HUES6 (cell line): ENCODE measurements around the gene SALL3.

ENCODE experiments used
- H3K27ac ChIP-seq: 2 replicates; pipeline ENCODE4 v1.7.0; 2013; ENCODE audit warnings: low read depth, mild to moderate bottlenecking, low read length, inconsistent platforms
- H3K27me3 ChIP-seq: 2 replicates; pipeline ENCODE4 v1.6.1; 2013; ENCODE audit warnings: low read length; ENCODE audit not compliant: control insufficient read depth, insufficient read depth
- H3K36me3 ChIP-seq: 2 replicates; pipeline ENCODE4 v1.6.1; 2013; ENCODE audit warnings: low read length; ENCODE audit not compliant: control insufficient read depth, insufficient read depth
- H3K4me1 ChIP-seq: 2 replicates; pipeline ENCODE4 v1.6.1; 2013; ENCODE audit warnings: low read length; ENCODE audit not compliant: control insufficient read depth, insufficient read depth
- H3K4me3 ChIP-seq: 2 replicates; pipeline ENCODE4 v1.5.1; 2013; ENCODE audit warnings: low read depth, low read length
- H3K9ac ChIP-seq: one replicate; pipeline ENCODE4 v1.6.1; 2013; ENCODE audit warnings: mild to moderate bottlenecking, low read length
- H3K9me3 ChIP-seq: 2 replicates; pipeline ENCODE4 v1.6.1; 2013; ENCODE audit warnings: low read depth, low read length; ENCODE audit not compliant: control insufficient read depth, insufficient read depth

Gene SALL3

DNA sequence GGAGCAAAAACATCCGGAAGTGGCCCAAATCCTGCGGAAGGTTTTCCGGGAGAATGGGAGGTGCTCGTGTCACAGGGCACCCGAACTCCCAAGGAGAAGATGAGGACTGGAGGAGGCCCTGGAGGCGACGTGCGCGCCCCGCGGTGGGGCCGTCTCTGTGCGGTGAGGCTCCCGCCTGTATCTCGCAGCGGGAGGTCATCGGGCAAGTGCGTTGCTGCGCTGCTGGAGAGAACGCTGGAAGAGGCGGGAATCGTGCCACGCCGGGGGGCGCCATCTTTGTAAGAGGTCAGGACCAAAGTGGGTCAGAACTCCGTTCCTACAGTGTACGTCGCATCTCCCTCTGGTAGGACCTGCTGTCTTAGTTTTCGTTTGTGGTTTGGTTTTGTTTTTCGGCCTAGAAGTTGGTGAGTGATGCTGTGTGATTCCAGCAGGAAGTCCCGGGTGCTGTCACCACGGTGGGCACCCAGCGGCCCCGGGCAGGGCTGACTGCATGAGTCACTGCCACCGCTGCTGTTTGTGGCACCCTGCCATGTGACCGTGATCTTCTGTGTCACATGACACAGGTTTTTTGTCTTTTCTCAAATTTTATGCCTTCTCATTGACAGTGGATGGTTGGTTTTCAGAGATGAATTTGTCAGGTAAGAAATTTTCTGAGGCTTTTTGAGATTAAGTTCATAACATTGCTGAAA lies 68.1 kb downstream of the SALL3 start:
- no peak overlapping the region for H3K9ac ChIP-seq
- H3K36me3 ChIP-seq, result no peaks in the 10 kb centered on the region

GRCh38 chr18:79048245-79048632 lies 68.6 kb downstream of the SALL3 start:
- Histone ChIP-seq H3K9ac (no peak overlapping the region), H3K4me1 (no peaks in the 10 kb centered on the region), H3K36me3 (no peaks in the 10 kb centered on the region), H3K27me3 (no peaks in the 10 kb centered on the region), H3K4me3 (no peak overlapping the region), H3K27ac (no peak overlapping the region), H3K9me3 (no peaks in the 10 kb centered on the region)

More for the DNA sequence above, 68.1 kb downstream of the SALL3 start:
- Histone ChIP-seq H3K27ac (no peak overlapping the region), H3K27me3 (no peaks in the 10 kb centered on the region), H3K4me1 (no peaks in the 10 kb centered on the region), H3K4me3 (no peak overlapping the region), H3K9me3 (no peaks in the 10 kb centered on the region)

- Histone ChIP-seq H3K36me3 (no peaks in the 10 kb centered on the region), H3K4me3 (no peak overlapping the region), H3K9ac (no peak overlapping the region), H3K9me3 (no peaks in the 10 kb centered on the region), H3K27ac (no peak overlapping the region), H3K27me3 (no peaks in the 10 kb centered on the region), H3K4me1 (no peaks in the 10 kb centered on the region)
These were observed 69.9 kb downstream of the SALL3 start for GRCh38 chr18:79049506-79049905.
